ENCODE results near the gene NRL.

NRL gene

DNA sequence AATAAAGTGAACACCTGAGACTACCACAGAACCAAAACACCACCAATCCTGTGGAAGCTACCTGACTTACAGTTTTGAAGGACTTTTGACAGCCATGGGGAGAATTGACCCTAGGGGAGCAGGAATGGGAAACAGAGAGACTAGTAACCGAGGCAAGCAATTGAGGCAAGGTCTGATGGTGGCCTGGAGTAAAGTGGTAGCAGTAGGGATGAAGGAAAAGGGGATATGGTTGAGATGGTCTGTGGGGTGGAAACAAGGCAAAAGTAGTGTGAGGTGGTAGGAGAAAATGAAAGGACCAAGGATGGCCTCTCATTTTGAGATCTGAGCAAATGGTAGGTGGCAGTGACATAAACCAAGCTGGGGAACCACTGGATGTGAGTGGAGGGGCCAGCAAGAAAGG lies 42.1 kb upstream of the NRL start:
- Histone ChIP-seq H3K9me2 (replicated peaks; ENCODE audit: insufficient read depth, low read length) (no peaks in the 10 kb centered on the region), H3K9ac (ENCODE audit: low read length) (no peak overlapping the region), H2AFZ (ENCODE audit: low read length) (no peak overlapping the region), H3K4me3 (ENCODE audit: low read length) (no peak overlapping the region), H3K27ac (ENCODE audit: low read length) (no peak overlapping the region), H3K79me2 (ENCODE audit: low read length) (peaks cover 7% of the 10 kb centered on the region), H3K4me2 (ENCODE audit: low read depth, low read length) (no peak overlapping the region), H3K36me3 (replicated peaks; ENCODE audit: insufficient read depth, low read length) (no peaks in the 10 kb centered on the region), H3F3A (ENCODE audit: insufficient read depth, low read length) (no peaks in the 10 kb centered on the region), H3K27me3 (replicated peaks; ENCODE audit: insufficient read depth, low read length) (no peaks in the 10 kb centered on the region), H4K20me1 (ENCODE audit: insufficient read depth, low read length) (no peaks in the 10 kb centered on the region), H3K4me1 (ENCODE audit: low read length) (no peaks in the 10 kb centered on the region), H3K9me3 (replicated peaks; ENCODE audit: insufficient read depth, low read length) (no peaks in the 10 kb centered on the region)
- TF ChIP-seq EZH2phosphoT487 (IDR thresholded peaks at IDR 0.05; ENCODE audit: low read length) (no peak), EZH2 (optimal IDR thresholded peaks at IDR 0.05; ENCODE audit: low read depth, low read length) (no peak)
- TF ChIP-seq, protein P1, sequence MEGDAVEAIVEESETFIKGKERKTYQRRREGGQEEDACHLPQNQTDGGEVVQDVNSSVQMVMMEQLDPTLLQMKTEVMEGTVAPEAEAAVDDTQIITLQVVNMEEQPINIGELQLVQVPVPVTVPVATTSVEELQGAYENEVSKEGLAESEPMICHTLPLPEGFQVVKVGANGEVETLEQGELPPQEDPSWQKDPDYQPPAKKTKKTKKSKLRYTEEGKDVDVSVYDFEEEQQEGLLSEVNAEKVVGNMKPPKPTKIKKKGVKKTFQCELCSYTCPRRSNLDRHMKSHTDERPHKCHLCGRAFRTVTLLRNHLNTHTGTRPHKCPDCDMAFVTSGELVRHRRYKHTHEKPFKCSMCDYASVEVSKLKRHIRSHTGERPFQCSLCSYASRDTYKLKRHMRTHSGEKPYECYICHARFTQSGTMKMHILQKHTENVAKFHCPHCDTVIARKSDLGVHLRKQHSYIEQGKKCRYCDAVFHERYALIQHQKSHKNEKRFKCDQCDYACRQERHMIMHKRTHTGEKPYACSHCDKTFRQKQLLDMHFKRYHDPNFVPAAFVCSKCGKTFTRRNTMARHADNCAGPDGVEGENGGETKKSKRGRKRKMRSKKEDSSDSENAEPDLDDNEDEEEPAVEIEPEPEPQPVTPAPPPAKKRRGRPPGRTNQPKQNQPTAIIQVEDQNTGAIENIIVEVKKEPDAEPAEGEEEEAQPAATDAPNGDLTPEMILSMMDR (IDR thresholded peaks at IDR 0.05; ENCODE audit: low read length), result no peak
- DNase-seq, result no peak

DNA sequence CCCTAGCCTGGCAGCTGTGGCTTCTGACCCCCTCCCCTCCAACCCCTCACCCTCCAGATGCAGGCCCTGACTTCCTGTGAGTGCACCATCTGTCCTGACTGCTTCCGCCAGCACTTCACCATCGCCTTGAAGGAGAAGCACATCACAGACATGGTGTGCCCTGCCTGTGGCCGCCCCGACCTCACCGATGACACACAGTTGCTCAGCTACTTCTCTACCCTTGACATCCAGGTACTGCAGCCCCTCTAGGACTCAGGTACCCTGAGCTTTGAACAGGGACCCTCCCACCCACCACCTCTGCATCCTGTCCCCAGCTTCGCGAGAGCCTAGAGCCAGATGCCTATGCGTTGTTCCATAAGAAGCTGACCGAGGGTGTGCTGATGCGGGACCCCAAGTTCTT lies 40.4 kb upstream of the NRL start:
- no peaks in the 10 kb centered on the region for H3K27me3 ChIP-seq (replicated peaks; ENCODE audit: insufficient read depth, low read length)
- H3K4me2 ChIP-seq (ENCODE audit: low read depth, low read length), result no peak overlapping the region
- H3K4me1 ChIP-seq (ENCODE audit: low read length), result no peaks in the 10 kb centered on the region
- H3K4me3 ChIP-seq (ENCODE audit: low read length), result no peak overlapping the region
- H3F3A ChIP-seq (ENCODE audit: insufficient read depth, low read length), result no peaks in the 10 kb centered on the region
- H3K9me2 ChIP-seq (replicated peaks; ENCODE audit: insufficient read depth, low read length), result no peaks in the 10 kb centered on the region
- no peaks in the 10 kb centered on the region for H4K20me1 ChIP-seq (ENCODE audit: insufficient read depth, low read length)
- no peaks in the 10 kb centered on the region for H3K79me2 ChIP-seq (ENCODE audit: low read length)
- TF ChIP-seq EZH2 (optimal IDR thresholded peaks at IDR 0.05; ENCODE audit: low read depth, low read length) (no peak), EZH2phosphoT487 (IDR thresholded peaks at IDR 0.05; ENCODE audit: low read length) (no peak)
- TF ChIP-seq, protein P1 (IDR thresholded peaks at IDR 0.05; ENCODE audit: low read length), result no peak
- no peak overlapping the region for H3K9ac ChIP-seq (ENCODE audit: low read length)
- no peaks in the 10 kb centered on the region for H3K9me3 ChIP-seq (replicated peaks; ENCODE audit: insufficient read depth, low read length)
- H2AFZ ChIP-seq (ENCODE audit: low read length), result no peak overlapping the region
- no peak overlapping the region for H3K27ac ChIP-seq (ENCODE audit: low read length)
- no peaks in the 10 kb centered on the region for H3K36me3 ChIP-seq (replicated peaks; ENCODE audit: insufficient read depth, low read length)
- no peak for DNase-seq

DNA sequence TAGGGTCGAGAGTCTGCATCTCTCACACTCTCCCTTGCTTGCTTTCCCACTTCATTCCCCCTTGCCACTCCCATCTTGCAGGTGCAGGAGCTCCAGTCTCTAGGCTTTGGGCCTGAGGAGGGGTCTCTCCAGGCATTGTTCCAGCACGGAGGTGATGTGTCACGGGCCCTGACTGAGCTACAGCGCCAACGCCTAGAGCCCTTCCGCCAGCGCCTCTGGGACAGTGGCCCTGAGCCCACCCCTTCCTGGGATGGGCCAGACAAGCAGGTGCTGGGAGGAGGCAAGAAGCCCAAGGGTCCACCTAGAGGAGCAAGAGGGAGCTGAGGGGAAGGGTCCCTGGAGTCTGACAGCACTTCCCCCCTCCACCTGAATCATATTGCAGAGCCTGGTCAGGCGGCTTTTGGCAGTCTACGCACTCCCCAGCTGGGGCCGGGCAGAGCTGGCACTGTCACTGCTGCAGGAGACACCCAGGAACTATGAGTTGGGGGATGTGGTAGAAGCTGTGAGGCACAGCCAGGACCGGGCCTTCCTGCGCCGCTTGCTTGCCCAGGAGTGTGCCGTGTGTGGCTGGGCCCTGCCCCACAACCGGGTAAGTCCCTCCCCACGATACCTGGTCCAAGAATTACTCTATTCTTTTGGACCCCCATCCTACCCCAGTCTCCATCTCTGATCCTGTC lies 36.8 kb upstream of the NRL start:
- Histone ChIP-seq H3K4me2 (ENCODE audit: low read depth, low read length) (no peak overlapping the region), H3K36me3 (replicated peaks; ENCODE audit: insufficient read depth, low read length) (no peaks in the 10 kb centered on the region), H4K20me1 (ENCODE audit: insufficient read depth, low read length) (no peaks in the 10 kb centered on the region), H3K27me3 (replicated peaks; ENCODE audit: insufficient read depth, low read length) (no peaks in the 10 kb centered on the region), H3K9ac (ENCODE audit: low read length) (no peak overlapping the region), H3K79me2 (ENCODE audit: low read length) (peaks cover 20% of the 10 kb centered on the region), H3K9me3 (replicated peaks; ENCODE audit: insufficient read depth, low read length) (no peaks in the 10 kb centered on the region), H3K9me2 (replicated peaks; ENCODE audit: insufficient read depth, low read length) (no peaks in the 10 kb centered on the region), H3K4me3 (ENCODE audit: low read length) (no peak overlapping the region), H3K4me1 (ENCODE audit: low read length) (peaks cover 7% of the 10 kb centered on the region), H3K27ac (ENCODE audit: low read length) (no peak overlapping the region), H3F3A (ENCODE audit: insufficient read depth, low read length) (peaks cover 5% of the 10 kb centered on the region; the same call in 1 of the 2 replicates), H2AFZ (ENCODE audit: low read length) (no peak overlapping the region)
- TF ChIP-seq, protein P1 (IDR thresholded peaks at IDR 0.05; ENCODE audit: low read length), result no peak
- TF ChIP-seq EZH2phosphoT487 (IDR thresholded peaks at IDR 0.05; ENCODE audit: low read length) (no peak), EZH2 (optimal IDR thresholded peaks at IDR 0.05; ENCODE audit: low read depth, low read length) (no peak)
- DNase-seq, result no peak

Data from MM.1S (cell line).